COLO668 (cell line): ENCODE measurements around the gene TYW1.
"Not testable (repeated sequence)": the region's sequence is repeated elsewhere in the genome, so short reads cannot be mapped to it uniquely, and the experiment has no call there.

Experiments
- DNase-seq: peaks from one replicate; lab custom pipeline; 2025; ENCODE audit not compliant: unreplicated experiment; lab: John Stamatoyannopoulos, UW

The TYW1 gene, protein sequence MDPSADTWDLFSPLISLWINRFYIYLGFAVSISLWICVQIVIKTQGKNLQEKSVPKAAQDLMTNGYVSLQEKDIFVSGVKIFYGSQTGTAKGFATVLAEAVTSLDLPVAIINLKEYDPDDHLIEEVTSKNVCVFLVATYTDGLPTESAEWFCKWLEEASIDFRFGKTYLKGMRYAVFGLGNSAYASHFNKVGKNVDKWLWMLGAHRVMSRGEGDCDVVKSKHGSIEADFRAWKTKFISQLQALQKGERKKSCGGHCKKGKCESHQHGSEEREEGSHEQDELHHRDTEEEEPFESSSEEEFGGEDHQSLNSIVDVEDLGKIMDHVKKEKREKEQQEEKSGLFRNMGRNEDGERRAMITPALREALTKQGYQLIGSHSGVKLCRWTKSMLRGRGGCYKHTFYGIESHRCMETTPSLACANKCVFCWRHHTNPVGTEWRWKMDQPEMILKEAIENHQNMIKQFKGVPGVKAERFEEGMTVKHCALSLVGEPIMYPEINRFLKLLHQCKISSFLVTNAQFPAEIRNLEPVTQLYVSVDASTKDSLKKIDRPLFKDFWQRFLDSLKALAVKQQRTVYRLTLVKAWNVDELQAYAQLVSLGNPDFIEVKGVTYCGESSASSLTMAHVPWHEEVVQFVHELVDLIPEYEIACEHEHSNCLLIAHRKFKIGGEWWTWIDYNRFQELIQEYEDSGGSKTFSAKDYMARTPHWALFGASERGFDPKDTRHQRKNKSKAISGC

GRCh38 chr7:66996444-66997191 is at the start of gene TYW1:
Gene TYW1, plus strand, starts transcription at chr7:66996833. Its CDS starts 146 bp downstream, at chr7:66996979.
- peak; percentile 96 for DNase-seq

DNA sequence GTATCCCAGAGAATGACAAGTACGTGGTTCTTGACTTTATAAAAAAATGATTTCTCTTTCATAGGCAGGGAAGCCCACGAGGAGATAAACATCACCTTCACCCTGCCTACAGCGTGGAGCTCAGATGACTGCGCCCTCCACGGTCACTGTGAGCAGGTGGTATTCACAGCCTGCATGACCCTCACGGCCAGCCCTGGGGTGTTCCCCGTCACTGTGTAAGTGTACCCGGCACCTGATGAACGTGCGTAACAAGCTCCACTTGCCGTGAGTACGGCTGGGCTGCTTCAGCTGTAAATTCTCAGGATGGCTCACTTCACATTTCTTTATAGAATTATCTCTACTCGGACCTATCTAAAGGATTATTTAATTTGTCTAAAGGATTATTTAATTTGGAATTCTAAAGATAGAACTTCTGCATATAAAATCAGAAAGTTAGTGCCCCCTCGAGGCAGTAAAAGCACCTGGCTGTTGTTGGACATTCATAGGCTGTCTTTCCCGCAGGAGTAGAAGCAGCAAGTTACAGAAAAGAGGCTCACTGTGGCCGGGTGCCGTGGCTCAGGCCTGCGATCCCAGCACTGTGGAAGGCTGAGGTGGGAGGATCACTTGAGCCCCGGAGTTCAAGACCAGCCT is 48.0 kb upstream of the TYW1 start:
- DNase-seq: no peak

- DNase-seq: no peak
Observed at GRCh38 chr7:66950311-66950710, 46.3 kb upstream of the TYW1 start.

DNA sequence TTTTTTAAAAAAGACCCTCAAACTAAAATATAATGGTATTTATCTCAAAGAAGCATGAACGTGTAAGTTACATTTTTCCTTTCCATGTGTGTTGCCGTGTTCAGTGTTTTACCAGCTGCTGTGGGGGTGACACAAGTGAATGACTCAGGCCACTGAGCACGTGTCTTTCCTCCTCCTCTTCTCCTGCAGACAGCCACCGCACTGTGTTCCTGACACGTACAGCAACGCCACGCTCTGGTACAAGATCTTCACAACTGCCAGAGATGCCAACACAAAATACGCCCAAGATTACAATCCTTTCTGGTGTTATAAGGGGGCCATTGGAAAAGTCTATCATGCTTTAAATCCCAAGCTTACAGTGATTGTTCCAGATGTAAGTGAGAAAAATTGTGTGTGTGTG is 45.9 kb upstream of the TYW1 start:
- DNase-seq: no peak

DNA sequence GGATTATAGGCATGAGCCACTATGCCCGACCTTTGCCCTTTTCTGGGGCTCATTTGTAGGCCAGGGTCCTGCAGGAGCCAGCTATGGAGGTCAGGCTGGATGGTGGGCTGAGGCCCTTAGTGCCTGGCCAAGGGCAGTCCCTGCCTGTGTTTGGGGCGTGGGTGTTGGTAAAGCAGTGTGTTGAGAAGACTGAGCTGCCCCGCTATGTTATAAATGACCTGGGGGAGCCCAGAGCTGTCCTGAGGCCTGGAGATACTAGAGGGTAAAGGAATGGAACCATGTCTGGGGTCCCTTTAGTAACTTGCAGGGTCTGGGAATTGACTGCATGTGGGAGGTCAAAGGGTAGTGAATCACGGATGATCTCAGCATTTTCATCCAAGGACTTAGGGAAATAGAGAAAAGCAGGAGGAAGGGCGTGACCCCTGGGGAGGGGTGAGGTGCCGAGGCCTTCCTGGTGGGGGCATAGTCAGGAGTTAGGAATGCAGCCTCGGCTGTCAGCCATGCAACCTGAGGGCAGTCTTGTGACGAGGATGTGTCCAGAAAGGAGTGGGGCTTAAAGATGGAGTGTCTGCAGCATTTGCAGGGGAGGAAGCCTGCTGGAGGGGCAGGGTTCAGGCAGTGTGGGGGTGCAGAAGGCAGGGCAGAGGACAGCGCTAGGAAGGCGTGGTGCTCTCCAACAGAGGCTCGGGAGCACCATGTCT is 44.1 kb upstream of the TYW1 start:
- no peak for DNase-seq

DNA sequence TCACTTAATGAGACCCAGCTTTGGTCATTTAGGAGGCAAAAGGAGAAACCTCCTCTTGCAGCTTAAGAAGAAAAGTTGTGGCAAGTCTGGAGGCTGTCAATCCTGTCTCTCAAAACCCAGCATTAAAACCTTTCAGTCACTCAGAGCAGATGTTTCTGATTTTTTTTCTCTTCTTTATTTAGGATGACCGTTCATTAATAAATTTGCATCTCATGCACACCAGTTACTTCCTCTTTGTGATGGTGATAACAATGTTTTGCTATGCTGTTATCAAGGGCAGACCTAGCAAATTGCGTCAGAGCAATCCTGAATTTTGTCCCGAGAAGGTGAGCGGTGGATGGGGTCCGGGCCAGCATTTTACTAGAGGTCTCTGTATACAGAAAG is 43.6 kb upstream of the TYW1 start:
- DNase-seq: no peak

DNA sequence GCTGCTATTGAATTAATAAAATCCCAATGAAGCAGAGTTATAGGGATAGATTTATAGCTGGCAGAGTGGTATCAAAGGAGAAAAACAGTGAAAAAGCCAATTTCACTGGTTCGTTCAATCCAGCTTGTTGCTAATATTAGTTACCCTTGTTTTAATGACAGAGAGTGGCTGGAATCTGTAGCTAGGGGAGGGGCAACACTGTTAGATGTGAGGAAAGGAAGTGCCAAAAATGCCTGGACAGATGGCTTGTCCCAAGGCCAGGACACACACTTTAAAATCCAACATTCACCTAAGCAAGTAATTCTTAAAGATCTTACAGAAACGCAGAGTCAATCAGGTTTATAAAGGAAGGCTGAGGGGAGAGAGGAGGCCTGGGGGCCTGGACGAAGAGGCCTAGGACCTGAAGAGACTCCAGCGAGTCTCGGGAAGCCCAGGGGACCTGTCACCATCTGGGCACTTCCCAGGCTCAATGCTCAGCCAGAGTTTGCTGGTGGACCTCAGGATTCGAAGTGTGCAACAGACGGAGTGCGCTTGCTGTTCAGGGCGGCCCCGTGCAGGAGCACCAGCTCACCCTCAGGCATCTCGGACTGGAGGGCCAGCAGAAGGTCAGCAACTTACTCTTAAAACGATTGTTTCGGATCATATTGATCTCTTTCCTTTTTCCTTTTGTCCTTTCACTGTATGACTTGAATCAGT is 38.9 kb upstream of the TYW1 start:
- no peak for DNase-seq

GRCh38 chr7:66958538-66959350 is 37.9 kb upstream of the TYW1 start:
- DNase-seq: no peak

DNA sequence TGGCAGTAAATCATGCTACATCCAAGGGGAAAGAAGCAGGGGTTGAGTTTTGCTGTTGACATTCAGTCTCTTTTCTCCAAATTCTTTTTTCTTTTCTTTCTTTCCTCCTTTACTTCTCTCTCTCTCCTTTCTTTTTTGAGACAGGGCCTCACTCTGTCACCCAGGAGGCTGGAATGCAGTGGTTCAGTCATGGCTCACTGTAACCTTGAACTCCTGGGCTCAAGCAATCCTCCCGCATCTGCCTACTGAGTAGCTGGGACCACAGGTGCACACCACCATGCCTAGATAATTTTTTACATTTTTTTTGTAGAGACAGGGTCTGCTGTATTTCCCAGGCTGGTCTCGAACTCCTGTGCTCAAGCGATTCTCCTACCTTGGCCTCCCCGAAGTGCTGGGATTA is 36.4 kb upstream of the TYW1 start:
- DNase-seq: no peak

GRCh38 chr7:66961096-66961495 is 35.5 kb upstream of the TYW1 start:
- no peak for DNase-seq

- DNase-seq: no peak
Observed at GRCh38 chr7:66964411-66964810, 32.2 kb upstream of the TYW1 start.

DNA sequence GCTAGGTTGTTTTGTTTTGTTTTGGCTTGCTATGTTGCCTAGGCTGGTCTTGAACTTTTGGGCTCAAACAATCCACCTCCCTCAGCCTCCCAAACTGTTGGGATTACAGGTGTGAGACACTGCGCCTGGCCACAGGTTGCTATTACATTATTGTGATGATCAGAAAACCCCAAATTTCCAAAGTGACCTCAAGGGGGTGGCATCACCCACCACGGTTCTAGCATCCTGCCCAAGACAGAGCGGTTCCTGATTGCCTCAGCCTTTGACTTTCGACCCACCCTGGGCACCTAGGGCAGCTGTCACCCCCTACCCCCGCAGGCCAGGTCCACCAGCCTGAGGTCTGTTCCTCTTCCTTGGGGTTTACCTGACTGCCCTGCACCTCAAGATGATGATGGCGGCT is 29.6 kb upstream of the TYW1 start:
- no peak for DNase-seq

DNA sequence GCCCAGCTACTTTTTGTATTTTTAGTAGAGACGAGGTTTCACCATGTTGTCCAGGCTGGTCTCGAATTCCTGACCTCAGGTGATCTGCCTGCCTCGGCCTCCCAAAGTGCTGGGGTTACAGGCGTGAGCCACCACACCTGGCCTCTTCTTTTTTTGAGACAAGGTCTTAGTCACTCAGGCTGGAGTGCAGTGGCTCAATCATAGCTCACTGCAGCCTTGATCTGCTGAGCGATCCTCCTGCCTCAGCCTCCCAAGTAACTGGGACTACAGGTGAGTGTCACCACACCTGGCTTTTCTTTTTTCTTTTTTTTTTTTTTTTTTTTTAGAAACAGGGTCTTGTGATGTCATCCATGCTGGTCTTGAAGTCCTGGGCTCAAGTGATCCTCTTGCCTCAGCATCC is 27.6 kb upstream of the TYW1 start:
- DNase-seq: not testable (repeated sequence)

- no peak for DNase-seq
Observed at GRCh38 chr7:66970310-66970709, 26.3 kb upstream of the TYW1 start.

DNA sequence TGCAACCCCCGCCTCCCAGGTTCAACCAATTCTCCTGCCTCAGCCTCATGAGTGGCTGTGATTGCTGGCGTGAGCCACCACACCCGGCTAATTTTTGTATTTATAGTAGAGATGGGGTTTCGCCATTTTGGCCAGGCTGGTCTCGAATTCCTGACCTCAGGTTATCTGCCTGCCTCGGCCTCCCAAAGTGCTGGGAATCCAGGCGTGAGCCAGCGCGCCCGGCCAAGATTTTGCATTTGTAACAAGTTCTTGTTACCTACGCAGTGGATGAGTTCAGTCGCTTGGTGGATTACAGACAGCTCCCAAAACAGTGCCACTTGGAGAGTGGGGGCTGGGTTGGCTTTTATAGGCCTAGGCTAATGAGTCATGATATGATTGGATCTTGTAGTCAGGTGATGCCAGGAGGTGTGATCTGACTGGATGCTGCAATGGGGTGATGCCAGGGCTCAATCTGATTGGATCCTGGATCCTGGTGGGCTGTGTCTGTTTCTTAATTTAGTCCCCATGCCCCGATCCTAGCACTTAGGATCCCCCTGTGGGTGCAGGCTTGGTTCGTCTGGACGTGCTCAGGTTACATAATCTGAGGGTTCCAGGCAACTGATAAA is 21.5 kb upstream of the TYW1 start:
- DNase-seq: no peak

DNA sequence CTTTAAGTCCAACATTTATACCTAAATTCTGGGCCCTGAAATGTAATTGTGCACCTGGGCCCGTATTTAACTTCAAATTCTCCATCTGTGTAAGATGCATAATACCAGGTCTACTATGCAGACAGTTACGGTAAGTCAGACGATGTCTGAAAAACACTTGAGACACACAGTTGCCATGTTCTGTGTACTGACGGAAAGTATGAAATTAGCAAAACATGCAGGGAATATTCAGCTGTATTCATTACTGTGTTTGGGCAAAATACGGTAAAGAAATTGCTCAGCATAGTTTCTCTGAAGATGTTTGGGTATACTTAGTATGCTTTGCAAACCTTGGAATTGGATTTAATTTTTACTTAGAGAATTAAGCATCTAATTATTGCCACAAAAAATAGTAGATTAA is 18.3 kb upstream of the TYW1 start:
- not testable (repeated sequence) for DNase-seq

DNA sequence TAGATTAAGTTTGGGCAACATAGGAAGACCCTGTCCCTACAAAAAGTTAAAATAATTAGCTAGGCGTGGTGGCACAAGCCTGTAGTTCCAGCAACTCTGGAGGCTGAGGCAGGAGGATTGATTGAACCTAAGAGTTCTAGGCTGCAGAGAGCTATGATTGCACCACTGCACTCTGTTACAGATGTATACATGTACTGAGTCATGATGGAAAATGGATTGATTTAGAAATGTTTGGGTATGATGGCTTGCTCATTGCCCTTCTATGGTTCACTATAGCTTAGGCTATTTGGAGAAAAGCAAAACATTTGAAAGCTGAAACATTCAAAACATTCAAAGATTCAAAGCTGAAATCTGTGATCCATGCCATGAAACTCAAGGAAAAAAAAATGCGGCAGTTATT is 17.6 kb upstream of the TYW1 start:
- DNase-seq: not testable (repeated sequence)

DNA sequence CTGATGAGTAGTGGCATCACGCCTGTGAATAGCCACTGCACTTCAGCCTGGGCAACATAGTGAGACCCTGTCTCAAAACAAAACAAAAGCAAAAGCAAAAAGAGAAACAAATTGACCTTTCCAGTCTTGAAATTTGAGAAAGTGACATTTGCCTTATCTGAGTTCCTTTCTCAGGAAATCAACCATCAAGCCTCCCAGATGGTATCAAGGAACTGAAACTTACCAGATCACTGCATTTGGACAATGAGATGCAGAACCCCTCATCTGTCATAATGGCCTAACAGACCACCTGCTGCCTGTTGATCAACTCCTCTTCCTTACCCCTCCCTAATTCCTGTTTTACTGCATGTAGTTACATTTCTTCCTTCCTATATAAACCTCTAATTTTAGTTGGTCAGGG is 16.3 kb upstream of the TYW1 start:
- not testable (repeated sequence) for DNase-seq

- not testable (repeated sequence) for DNase-seq
Observed at GRCh38 chr7:66989552-66989951, 7.1 kb upstream of the TYW1 start.
